Testis (tissue), 2 donors: ENCODE measurements around the gene ZNF223.

ENCODE experiments used
- POLR2A ChIP-seq: fragments of 450-650 bp; IDR thresholded peaks from one replicate; pipeline ENCODE4 v1.6.1; 2017; ENCODE audit warnings: antibody characterized with exemption, mild to moderate bottlenecking, moderate library complexity
- TF ChIP-seq, protein P1 (sequence below), 3 experiments: fragments of 450-650 bp in 2 of 3; fragments of 200-600 bp in 1 of 3; sonication (generic) in 1 of 3; IDR thresholded peaks; one replicate each; pipeline ENCODE4 v1.5.1; 2016 to 2019; ENCODE audit warnings: antibody characterized with exemption in 3 of 3, mild to moderate bottlenecking in 2 of 3, moderate library complexity in 1 of 3

DNA sequence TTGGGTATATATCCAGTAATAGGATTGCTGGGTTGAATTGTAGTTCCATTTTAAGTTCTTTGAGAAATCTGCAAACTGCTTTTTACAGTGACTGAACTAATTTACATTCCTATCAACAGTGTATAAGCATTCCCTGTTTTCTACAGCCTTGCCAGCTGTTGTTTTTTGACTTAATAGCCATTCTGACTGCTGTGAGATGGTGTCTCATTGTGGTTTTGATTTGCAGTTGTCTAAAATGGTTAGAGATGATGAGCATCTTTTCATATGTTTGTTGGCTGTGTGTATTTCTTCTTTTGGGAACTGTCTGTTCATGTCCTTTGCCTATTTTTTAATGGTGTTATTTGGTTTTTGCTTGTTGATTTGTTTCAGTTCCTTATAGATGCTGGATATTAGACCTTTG, 30.6 kb upstream of the ZNF223 start:
- TF ChIP-seq, protein P1, sequence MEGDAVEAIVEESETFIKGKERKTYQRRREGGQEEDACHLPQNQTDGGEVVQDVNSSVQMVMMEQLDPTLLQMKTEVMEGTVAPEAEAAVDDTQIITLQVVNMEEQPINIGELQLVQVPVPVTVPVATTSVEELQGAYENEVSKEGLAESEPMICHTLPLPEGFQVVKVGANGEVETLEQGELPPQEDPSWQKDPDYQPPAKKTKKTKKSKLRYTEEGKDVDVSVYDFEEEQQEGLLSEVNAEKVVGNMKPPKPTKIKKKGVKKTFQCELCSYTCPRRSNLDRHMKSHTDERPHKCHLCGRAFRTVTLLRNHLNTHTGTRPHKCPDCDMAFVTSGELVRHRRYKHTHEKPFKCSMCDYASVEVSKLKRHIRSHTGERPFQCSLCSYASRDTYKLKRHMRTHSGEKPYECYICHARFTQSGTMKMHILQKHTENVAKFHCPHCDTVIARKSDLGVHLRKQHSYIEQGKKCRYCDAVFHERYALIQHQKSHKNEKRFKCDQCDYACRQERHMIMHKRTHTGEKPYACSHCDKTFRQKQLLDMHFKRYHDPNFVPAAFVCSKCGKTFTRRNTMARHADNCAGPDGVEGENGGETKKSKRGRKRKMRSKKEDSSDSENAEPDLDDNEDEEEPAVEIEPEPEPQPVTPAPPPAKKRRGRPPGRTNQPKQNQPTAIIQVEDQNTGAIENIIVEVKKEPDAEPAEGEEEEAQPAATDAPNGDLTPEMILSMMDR (IDR thresholded peaks at IDR 0.05), result no peak
- no peak for TF ChIP-seq POLR2A
